Uterus (tissue), 2 donors: ENCODE results near the gene PRAMEF10.
"Not testable (repeated sequence)": the region's sequence is repeated elsewhere in the genome, so short reads cannot be mapped to it uniquely, and the experiment has no call there.

Experiments
- CTCF ChIP-seq, 4 experiments: fragments of 200-600 bp in 2 of 4; fragments of 450-650 bp in 2 of 4; sonication (generic) in 2 of 4; IDR thresholded peaks; one replicate each; pipeline ENCODE4 v1.5.1; 2016 to 2019; ENCODE audit warnings: antibody characterized with exemption in 4 of 4, mild to moderate bottlenecking in 2 of 4, moderate library complexity in 1 of 4
- POLR2A ChIP-seq, 2 donors: fragments of 450-650 bp; IDR thresholded peaks; one replicate each; pipeline ENCODE4 v1.6.1; 2016; ENCODE audit warnings: antibody characterized with exemption in 2 of 2, mild to moderate bottlenecking in 1 of 2, moderate library complexity in 1 of 2

DNA sequence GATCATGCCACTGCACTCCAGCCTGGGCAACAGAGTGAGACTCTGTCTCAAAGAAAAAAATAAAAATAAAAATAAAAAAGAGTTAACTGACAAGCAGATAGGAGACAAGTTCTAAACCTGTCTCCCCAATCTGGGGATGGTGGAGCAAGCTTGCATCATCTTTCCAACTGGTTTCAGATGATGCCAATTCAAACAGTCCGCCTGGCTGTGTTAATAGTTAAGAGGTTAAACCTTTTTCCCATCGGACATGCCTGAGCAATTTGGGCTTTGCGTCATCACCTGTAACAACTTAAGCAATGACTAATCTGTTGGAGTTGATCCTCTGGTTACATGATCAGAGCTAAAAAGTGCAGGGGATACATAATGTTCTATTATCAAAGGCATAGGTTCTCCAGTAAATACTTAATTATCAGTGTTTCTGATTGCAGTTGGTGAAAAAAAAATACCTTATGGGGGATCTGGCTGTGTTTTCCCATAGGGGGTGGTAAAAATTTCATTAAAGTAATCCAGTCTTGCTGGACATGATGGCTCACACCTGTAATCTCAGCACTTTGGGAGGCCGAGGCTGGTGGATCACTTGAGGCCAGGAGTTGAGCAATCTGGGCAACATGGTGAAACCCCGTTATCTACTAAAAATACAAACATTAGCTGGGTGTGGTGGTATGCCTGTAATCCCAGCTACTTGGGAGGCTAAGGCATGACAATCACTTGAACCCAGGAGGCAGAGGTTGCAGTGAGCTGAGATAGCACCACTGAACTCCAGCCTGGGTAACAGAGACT, 5.9 kb upstream of the PRAMEF10 start:
- TF ChIP-seq CTCF, POLR2A (IDR thresholded peaks at IDR 0.05): not testable (repeated sequence)
